ENCODE data around the gene SIKE1.
"Not testable (repeated sequence)": the region's sequence is repeated elsewhere in the genome, so short reads cannot be mapped to it uniquely, and the experiment has no call there.

Gene SIKE1

DNA sequence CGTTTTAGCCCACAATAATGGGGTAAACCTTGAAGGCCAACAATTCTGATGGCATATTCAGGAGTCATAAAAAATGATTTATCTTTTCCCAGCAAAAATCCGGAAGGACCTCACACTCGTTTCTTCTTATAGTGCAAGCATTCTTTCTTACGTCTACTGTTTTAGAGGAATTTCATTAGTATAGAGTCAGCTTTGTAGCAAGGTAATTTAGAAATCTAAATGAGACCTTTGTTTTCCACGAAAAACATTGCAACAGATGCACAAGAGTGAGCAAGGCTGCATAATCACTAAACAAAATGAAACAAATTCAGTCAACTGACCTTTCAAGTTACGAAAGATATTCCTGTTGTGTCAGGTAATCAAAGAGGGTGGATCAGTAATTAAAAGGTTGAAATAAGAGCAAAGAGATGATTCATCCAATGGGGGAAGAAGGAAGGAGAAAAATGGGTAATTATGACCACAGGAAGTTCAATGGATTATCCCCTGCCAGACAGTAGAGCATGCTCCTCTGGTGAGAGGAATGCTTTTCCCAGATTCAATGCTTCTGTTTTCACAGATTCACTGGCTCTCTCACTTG is 22.1 kb downstream of the SIKE1 start:
- TF ChIP-seq, protein P1, sequence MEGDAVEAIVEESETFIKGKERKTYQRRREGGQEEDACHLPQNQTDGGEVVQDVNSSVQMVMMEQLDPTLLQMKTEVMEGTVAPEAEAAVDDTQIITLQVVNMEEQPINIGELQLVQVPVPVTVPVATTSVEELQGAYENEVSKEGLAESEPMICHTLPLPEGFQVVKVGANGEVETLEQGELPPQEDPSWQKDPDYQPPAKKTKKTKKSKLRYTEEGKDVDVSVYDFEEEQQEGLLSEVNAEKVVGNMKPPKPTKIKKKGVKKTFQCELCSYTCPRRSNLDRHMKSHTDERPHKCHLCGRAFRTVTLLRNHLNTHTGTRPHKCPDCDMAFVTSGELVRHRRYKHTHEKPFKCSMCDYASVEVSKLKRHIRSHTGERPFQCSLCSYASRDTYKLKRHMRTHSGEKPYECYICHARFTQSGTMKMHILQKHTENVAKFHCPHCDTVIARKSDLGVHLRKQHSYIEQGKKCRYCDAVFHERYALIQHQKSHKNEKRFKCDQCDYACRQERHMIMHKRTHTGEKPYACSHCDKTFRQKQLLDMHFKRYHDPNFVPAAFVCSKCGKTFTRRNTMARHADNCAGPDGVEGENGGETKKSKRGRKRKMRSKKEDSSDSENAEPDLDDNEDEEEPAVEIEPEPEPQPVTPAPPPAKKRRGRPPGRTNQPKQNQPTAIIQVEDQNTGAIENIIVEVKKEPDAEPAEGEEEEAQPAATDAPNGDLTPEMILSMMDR (IDR thresholded peaks at IDR 0.05; ENCODE audit: extremely low read depth, missing control alignments) = no peak
- no peak for DNase-seq (ENCODE audit: low spot score)

DNA sequence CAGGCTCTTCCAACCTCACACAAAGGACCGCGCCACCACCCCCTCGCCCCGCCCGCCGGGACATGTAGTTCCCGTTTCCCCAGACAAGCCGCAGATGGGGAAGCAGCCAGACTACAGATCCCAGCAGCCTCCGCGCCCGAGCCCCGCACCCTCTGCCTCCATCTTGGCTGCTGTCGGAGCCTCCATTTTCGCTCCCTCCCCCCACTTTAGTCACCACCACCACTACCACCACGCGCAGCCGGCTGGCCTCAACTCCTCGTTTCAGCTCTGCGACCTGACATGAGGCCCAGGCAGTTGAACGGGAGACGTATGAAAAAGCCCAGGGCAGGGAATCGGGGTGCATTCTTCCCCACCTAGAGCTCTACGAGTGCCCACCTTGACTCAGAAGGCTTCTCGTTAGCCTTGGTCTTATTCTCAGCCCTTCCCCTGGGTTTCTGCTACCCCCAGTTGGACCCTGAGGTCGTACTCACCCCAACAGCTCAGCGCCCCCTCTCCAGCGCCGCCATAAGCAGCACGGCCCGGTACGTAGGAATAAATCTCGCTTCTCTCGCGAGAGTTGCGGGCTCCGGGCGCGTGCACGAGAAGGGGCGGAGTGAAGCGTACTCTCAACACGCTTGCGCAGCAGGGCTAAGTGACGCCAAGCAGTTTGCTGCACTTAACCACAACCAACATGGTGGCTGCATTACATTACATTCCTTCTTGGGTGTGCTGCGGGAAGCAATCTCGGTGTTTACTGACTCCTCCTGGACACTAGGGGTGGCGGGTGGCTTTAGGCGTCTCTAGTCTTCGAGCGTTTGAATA is 22.8 kb downstream of the SIKE1 start, which contains the start of gene CSDE1:
Gene CSDE1 (minus strand): TSS at position 530 of the 801 bp plus-strand sequence. CDS start 18,094 bp downstream, outside the sequence.
- peak; percentile 87 for DNase-seq (ENCODE audit: low spot score)
- TF ChIP-seq, protein P1 (IDR thresholded peaks at IDR 0.05; ENCODE audit: extremely low read depth, missing control alignments) = no peak

DNA sequence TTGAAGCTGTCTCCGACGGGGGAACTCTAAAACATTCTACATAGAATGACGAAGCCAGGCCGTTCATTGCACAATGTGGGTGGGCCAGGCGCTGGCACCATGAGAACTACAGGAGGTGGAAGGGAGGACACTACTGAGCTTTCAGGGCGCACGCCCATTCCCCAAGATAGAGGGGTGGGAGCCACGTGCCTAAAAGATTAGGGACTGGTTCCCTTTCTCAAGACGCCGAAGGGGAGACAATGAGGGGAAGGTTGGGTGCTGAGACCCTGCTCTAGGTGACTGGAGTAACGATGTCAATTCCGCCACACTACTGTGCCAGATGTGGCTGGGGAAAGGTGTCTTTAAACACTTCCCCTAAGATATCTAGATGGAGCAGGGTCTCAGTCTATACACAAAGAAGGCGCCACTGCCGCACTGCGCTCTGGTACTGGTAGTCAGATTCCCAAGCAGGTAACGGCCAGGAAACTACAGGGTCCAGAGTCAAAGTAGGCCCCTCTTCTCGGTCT is 23.5 kb downstream of the SIKE1 start:
- DNase-seq (ENCODE audit: low spot score) = no peak
- TF ChIP-seq, protein P1 (IDR thresholded peaks at IDR 0.05; ENCODE audit: extremely low read depth, missing control alignments) = no peak

DNA sequence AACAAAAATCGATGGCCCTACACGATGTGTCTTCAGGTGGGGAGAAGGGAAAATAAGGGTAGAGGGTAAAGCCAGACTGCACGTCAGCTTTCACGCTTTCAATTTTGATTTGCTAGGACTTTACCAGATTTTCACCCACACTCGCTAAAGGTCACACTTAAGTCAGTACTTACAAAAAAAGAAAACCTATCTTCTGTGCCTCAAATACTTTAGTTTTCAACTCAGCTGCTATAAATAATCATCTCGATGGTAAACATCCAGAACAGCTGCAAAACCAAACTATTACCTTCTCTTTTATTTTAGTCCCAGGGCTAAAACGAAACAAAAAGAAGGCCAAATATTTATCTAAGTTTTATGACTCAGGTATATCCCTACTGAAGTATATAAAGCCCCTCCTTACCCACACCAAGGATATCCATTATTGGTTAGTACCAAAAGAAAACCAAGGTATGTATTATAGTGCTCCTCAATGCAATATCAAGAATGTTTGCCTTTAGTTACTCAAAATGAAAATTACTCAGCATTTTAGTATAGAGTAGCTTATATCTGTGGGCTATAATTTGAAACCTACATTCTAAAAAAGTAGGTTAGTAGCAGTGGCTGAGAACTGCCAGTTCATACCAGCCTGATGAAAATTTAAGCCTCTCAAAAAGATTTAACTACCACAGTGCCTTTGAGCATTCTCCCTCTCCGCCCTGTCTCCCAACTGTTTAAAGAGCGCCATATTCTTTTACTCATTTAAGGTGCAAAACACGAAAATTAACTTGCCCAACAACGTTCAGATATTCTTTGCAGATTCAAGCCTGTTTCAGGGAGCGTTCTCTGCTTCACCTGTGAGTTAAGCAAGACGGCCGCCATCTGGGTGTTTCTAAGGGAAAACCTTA is 24.2 kb downstream of the SIKE1 start:
- peak; percentile 44 for DNase-seq (ENCODE audit: low spot score)
- TF ChIP-seq, protein P1 (IDR thresholded peaks at IDR 0.05; ENCODE audit: extremely low read depth, missing control alignments) = no peak

DNA sequence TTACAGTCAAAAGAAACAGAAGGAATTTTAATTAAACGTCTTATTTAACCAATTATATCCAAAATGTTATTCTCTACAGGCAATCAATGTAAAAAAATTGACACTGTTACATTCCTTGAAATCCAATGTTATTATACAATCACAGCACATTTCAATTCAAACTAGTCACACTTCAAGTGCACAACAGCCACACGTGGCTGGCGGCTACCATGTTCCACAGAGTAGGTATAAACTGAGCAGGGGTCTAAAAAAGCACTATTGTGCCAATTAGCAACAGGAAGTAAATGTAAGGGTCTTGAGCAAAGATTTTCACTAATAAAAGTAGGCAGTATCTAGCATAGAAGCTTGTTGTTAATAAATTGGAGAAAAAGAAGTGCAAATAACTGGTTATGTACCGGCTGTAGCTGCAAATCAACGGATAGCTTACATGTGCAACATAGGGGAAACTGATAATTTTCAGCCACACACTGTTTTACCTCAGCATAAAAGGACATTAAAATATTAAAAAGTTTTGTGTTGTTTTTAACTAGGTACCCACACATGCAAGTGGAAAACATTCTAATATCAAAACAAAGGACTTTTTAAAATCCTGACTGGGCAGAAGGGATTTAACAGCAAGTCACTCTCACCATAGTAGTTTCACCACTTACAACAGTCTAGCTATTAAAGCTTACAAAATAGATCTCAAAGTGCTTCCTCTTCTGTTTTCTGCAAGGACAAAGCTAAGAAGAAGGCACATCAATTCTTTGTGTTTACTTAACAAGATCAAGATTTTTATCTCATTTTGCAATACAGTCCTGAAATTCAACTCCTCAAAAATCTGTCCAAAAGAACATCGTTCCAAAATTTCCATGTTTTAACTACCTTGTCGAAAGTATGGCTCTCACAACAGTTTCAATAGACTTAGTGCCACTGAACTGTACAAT is 25.2 kb downstream of the SIKE1 start:
- DNase-seq (ENCODE audit: low spot score) = no peak
- TF ChIP-seq, protein P1 (IDR thresholded peaks at IDR 0.05; ENCODE audit: extremely low read depth, missing control alignments) = no peak

DNA sequence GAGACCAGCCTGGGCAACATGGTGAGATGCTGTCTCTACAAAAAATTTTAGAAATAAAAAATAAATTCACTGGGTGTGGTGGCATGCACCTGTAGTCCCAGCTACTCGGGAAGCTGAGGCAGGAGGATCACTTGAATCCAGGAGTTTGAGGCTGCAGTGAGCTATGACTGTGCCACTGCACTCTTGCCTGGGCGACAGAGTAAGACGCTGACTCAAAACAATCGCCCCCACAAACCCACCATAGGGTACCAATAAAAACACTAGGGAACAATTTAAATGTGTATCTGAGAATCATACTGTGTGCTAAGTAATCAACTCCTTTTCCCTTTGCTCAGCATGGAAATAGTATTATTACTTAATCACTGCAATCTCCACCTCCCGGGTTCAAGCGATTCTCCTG is 26.8 kb downstream of the SIKE1 start:
- DNase-seq (ENCODE audit: low spot score) = not testable (repeated sequence)

DNA sequence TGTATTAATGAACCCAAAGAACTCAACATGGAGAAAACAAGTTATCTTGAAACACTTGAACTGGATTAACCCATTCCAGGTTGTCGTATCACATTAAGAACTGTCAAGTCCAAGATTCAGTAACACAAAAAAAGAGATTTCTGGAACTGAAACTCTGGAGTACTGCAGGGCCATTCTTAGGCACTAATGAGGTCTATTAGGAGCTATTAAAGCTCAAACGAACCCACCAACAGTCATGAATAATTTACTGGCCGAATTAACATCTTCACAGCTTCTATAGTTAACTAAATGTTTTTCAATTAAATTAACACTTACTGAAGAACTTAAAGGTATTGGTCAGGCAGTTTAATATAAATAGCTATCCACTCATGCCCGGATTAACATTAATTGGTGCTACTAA is 27.3 kb downstream of the SIKE1 start:
- DNase-seq (ENCODE audit: low spot score) = no peak
- TF ChIP-seq, protein P1 (IDR thresholded peaks at IDR 0.05; ENCODE audit: extremely low read depth, missing control alignments) = no peak
